GM21576 (cell line): ENCODE measurements around the gene ZNF467.

Experiments used
- ATAC-seq: cut with Tn5 transposase; IDR thresholded peaks from one replicate; pipeline ENCODE4 v1.9.1; 2021; ENCODE audit warnings: mild to moderate bottlenecking, moderate library complexity; ENCODE audit not compliant: unreplicated experiment

The ZNF467 gene

DNA sequence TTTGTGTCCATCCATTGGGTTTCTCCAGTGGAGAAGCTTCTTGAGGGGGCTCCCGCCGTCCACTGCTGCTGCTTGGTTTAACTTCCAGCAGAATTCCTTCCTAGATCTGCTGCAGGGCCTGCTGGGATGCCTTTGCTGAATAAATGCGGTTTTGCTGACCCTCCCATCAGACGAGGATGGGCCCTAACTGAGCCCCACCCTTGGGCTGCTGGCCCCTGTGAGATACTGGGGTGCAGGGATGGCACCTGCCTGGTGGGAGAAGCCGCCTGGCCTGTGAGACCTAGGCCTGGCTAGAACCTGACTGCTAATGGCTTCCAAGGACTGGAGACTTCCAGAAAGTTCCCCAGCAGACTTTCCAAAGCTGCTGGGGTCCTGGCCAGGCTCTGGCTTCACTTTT, 43.8 kb downstream of the ZNF467 start:
- ATAC-seq = no peak

DNA sequence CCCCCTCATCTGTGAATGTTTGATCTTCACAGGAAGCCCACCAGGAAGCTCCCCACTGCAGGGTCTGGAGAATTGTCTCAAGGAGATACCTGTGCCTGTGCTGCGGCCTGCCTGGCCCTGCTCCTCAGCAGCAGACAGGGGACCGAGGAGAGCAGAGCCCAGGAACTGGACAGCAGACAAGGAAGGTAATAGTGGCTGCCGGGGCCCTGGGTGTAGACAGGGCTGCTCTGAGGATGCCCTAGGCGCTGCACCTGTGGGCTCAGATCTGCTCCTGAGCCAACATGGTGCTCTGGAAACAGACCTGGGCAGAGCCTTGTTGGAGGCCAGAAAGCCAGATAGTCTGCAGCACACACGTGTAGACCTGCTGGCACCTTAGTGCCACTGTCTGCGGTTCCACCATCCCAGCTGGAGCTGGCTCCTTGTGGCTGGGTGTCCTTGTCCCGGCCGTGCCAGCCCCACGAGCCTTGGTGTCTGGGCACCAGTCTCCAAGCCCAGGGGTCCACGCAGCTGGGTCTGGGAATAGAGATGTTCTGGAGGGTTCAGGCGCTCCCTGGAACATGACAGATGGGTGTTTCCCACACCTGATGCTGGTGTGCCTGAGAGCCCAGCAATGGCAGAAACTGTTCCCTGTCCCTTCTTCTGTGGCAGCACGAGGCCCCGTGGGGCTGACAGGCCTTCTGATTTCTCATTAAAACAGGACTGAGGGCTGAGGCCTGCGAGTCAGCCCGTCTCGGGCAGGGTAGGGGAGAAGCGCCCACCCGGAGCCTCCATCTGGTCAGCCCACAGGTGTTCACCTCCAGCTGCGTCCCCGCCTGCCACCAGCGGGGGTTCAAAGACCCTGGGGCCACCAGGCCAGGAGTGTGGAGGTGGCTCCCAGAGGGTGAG, 44.7 kb downstream of the ZNF467 start:
- ATAC-seq = no peak

DNA sequence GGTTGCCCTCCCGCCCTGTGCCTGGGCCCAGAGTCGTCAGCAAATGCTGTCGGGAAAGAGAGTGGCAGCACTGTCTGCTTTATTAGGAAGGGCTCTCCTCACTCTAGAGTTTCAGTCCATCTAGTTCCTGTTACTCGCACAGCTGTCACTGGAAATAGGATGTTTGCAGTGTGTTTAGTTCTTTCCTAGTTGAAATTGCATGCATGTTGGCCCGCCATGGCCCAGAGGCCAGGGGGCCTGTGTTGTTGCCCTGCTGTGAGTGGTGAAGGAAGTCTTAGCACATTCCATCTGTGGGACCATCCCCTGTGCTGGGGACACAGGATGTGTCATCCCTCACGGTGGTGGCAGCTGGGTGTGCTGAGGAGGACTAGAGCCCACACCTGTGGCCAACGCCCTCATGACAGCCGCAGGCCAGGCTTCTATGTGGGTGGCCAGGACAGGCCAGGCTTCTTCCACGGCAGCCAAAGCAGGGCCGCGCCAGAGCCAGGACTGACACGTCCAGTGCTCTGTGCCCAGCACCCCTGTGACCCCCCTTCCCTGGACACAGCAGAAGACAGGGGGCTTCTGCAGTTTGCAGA, 45.4 kb downstream of the ZNF467 start:
- ATAC-seq = no peak

DNA sequence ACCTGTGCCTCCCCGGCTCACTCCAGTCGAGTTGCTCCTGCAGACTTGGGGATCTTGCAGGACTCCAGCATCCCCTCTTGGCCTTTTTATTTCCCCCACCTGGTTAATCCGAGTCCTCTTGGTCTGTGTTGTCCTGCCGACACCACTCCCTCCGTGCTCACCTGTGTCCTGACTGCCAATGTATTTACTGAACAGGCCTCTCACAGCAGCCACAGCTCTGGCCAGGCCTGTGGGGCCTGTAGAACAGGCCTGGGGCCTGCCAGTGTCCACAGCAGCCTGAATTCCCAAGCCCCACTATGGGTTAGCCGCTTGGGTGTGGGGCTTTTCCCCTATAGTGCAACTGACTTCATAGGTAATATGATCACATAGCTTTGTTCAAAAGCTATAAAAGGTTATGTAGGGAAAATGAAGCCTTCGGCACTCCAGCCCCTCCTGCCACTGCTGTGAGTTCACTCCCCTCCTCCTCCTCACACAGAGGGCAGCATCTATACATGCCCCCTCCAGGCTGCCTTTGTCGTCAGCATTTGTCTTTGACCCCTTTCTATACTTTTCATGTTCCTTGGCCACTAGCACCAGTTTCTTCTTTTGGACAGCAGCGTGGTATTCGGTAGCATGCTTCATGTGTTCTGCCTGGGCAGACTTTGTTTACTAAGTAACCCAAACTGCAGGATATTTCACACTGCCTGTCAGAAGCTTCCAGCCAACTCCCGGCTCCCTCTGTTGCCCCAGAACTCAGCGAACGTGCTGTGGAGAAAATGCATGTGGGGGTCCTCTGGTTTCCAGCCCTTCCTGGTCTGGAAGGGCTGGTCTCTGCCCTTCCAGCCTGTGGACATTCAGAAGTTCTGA, 46.1 kb downstream of the ZNF467 start:
- ATAC-seq = no peak

DNA sequence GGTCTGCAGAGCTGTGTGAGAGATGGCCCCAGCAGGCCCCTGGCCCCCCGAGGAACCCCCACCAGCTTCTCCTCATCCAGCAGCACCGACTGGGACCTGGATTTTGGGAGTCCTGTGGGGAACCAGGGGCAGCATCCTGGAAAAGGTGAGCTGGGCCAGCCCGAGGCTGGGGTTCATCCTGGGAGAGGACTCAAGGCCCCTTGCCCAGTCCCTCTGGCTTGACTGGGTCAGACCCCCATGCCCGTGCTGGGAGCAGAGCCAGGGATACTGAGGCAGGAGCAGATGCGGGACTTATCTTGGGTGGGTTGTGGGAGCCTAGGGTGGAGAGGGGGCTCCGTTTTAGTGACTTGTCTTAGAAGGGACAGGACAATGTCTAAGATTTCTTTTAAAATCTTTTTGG, 47.5 kb downstream of the ZNF467 start:
- no peak for ATAC-seq

DNA sequence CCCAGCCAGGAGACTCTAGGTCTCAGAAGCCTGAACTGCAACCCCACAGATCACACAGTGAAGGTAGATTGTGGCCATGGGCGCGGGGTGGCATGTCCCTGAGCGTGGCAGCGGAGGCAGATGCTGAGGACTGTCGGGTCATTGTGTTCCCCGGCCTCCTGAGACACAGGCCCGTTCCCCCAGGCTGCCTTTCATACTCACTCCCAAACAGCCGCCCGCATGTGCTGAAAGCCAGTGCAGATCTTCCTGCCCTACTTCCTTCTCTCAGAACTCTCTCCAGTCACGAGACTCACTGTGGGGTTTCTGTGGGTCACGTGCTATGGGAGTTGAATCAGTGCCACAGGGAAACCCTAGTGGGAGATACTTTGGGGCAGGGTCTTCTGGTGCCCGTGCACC, 48.0 kb downstream of the ZNF467 start:
- ATAC-seq = no peak

DNA sequence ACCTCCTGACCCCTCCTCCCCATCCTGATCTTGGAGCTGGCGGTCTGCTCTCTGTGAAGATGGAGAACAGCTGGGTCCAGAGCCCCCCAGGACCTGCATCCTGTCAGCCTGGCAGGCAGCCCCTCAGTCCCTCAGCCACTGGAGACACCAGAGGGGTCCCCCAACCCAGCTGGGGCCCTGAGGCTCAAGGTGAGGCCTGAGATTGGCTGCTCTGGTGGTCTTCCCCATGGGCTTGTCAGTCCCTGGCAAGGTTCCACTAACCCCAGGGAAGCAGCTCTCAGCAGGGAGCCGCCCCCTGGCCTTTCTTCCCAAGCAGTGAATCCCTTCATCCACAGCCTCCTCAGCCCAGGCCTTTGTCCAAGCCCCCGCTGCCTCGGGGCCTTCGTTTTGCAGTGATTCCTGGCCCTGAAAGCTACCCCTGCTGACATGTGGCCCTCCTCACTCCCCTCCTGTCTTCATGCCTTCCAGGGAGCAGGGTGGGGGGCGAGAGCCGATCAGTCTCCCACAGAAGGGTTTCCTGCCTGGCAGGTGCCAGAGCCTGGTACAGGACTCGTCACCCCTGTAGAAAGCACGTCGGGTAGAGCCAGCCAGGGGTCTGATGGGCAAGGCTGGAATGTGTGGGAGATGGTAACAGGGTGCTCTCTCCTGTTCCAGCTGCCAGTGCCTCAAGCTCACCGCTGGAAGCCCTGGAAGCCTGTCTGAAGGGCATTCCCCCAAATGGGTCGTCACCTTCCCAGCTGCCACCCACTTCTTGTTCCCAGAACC, 48.5 kb downstream of the ZNF467 start:
- ATAC-seq = no peak

DNA sequence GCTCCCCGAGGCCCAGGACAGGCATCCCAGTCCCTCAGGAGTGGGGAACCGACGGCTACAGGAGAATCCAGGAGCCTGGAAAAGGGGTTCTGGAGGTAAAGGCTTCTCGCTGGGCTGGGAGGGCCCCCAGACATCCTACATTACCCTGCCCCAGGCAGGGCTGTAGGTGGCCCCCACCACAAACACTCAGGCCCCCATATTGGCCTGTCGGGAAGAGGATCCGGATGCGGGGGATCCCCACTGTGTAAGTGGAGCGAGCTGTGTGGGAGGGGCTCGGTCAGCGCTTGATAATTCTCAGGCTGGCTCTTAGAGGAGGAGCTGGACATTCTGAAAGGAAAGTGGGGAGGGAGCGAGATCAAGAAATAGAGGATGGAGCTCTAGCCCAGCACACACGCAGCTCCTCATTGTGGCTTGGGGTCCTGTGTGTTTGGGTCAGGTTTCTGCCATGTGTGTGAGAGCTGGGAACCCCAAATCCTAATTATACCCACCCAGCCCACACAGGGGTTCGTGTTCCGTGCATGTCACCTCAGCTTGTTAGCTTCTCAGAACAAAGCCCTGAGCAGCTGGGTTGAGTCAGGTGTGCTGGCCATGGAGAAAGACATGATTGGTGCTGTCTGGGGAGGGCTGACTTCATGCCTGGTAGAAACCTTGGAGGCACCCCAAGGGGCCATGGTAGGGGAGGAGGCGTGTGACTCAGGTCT, 49.4 kb downstream of the ZNF467 start:
- ATAC-seq = no peak

DNA sequence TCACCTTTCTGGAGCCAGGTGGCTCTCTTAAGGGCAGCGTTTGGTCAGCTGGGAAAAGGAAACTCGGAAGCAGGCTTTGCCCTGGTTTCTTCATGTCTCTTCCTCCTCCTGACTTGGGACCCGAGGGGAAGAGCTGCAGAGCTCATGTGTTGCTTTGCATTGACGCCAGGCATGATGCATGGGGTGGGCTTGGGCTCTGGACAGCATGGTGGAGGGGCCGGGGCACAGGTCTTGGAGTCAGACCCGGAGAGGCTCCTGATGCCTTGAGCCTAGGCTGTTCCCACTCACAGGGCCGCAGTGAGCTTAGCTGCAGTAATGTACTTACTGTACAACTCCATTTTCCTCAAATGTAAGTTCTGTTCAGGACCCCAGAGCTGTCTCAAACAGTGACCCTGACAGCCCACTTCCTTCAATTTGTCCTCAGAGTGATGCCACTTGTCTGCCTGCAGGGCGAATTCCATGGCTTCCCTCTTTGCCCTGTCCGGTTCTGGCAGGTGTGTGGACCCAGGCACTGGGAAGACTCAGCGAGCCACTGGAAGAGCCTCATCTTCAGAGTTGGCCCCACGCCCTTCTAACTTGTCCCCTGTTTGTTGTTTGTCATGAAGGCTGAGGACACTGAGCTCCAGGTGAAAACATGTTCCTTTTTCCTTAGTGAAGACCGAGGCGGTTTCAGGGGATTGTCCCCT, 50.2 kb downstream of the ZNF467 start:
- no peak for ATAC-seq

DNA sequence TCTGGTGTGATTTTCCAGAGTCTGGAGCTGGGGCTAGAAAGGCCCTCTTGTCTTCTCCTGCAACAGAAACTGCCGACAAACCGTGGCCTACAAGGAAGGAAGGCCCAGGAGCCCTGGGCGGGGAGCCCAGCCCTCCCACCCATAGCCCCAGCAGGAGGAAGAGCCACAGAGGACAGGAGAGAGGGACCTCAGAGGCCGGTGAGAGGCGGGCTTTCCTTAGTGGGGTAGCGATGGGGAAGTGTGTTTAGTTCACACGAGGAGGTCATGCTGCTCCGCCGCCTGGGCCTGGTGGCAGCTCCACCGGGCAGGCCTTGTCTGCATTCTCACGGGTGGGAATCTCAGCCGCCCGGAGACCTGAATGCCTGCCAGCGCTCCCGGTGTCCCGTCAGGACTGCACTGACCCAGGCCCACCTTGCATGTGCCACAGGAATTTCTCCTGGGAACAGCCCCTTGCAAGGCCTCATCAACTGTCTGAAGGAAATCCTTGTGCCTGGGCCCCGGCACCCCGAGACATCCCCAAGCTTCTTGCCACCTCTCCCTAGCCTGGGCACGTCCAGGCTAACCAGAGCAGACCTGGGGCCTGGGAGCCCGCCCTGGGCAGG, 50.9 kb downstream of the ZNF467 start:
- no peak for ATAC-seq

DNA sequence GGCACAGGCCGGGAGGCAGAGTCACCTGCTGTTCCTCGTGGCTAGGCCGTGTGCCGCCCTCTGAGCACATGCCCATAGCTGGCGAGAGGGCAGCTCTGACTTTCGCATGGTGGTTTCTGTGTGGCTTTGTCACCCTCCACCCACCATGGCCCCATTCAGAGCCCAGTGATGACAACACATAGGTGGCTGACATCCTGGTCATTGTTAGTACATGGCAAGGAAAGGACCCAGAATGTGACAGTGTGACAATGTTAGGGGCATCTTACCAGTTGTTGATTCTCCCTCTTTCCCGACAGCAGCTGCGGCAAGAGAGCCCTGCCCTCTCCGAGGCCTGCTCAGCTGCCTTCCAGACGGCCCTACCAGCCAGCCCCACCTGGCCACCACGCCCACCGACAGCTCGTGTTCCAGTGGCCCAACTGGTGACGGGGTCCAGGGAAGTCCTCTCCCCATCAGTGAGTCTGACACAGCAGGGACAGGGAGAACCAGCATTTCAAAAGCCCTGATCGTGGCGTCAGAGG, 52.2 kb downstream of the ZNF467 start:
- ATAC-seq = no peak

DNA sequence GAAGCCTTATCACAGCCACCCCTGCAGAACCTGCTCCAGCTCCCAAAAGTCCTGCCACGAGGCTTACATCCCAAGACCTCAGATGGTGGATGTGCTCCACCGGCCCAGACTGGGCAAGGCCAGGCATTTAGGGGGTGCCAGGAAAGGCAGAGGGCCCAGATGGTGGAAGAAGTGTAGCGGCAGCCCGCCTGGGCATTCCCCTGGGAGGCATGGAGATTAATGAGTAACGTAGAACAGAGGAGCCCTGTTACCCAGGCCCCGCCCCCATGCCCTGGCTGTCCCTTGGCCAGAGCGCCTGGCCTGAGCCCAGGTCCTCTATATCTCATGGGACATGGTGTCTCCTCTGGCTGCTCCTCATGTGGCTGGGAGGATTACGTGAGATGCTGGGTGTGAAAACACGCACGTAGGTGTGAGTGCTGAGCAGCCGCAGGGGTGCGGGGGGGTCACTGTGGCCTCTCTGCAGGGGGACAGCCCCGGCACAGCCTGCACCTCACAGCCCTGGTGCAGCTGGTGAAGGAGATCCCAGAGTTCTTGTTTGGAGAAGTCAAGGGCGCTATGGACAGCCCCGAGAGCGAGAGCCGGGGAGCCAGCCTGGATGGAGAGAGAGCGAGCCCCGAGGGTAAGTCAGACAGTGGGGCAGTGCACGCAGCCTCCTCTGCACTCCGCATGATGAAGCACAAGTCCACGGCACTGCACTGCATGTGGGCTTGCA, 52.9 kb downstream of the ZNF467 start:
- no peak for ATAC-seq

DNA sequence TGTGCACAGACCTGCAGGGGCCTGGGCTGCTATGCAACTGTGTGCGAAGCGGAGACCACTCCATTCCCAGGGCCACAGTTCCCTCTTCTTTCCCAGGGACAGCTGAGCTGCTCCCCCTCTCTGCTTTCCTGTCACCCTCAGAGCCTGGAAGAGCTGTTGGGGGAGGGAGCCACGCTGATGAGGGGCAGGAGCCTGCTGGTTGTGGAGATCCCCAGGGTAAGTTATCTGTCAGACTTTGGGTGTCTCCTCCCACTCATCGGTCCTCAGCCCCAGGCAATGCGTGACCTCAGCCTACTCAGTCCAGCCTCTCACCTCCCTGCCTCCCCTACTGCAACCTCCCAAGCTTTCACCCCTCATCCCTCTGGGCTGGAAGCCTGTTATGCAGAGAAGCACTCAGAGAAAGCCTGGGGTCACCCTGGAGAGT, 53.5 kb downstream of the ZNF467 start:
- ATAC-seq = no peak

DNA sequence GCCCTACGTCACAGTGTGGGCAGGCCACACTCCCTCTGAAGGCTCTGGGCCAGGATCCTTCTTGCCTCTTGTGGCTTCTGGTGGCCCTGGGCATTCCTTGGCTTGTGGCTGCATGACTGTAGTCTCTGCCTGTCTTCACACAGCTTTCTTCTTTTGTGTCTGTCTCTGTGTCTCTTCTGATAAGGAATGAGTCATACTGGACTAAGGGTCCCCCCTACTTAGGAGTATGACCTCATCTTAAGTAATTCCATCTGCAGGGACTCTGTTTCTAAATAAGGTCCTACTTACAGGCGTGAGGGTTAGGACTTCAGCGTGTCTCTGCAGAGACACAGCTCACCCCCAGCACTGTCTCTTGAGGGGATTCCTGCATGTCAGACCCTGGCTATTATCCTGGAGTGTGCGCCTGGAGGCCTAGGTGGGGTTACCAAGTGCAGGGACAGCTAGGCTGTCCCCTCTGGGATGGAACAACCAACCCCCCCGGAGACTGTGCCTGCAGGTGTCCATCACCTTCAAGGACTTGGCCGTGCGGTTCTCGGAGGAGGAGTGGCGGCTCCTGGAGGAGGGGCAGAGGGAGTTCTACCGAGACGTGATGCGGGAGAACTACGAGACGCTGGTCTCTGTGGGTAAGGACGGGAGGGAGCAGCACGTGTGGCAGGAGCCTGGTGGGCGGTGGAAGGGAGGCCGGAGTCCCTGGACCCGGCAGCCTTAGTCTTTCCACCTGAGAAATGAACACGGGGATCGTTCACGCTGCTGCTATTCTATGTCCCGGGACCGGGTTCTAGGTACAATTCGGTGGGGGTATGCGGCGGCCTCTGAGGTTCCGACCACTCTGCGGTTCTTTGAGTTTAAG, 54.1 kb downstream of the ZNF467 start:
- no peak for ATAC-seq

DNA sequence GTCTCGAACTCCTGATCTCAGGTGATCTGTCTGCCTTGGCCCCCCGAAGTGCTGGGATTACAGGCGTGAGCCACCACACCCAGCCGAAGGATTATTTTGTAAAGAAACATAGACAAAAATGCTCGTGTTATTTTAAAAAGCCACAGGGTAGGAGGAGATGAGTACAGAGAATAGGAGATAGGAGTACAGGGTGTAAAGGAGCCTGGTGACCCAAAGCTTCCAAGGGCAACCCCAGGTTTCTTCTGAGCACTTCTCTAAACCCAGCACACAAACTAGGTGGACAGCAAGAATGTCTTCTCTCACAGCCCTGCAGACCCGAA, 54.7 kb downstream of the ZNF467 start:
- ATAC-seq = no peak

DNA sequence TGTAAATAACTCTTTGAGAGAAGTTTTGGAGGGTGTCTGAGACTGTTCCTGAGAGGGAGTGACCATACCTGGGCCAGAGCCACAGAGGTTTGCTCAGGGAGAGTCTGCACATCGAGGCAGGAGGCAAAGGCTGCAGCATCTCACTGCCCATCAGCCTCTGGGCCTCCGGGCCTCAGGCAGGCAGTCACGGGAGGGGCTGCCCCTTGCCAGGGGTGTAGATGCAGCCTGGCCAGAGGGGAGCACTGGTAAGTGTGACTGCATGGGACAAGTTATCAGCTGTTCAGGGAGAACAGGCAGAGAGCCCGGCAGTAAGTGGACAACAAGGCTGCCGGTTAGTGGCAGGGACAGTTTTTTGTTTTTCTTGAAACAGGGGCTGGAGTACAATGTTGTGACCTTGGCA, 55.9 kb downstream of the ZNF467 start:
- no peak for ATAC-seq

DNA sequence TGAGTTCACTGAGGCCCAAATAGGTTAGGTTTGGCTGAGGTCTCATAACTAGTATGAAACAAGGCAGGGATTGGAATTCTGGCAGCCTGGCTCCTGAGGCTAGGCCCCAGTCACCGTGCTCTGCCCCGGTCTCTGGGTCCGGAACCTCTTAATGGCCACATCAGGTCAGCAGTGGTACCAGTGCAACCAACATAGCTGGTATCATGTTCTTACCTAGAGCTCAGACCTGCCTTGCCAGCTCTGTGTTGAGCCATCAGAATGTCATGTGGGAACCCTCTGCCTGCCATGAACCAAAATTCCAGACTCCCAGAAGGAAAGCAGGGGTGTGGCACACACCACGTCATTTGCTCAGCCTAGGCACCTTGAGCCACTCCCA, 56.5 kb downstream of the ZNF467 start:
- no peak for ATAC-seq
